Fibroblast of villous mesenchyme (primary cell): ENCODE measurements around the gene MYPN. TPM values are rescaled to one million over a fixed set of nuclear protein-coding genes. Genes with fewer than 3 reads are reported as not detected.

ENCODE experiments used
- DNase-seq: peaks from one replicate; pipeline ENCODE4 v3.0.0-alpha.2; 2010; ENCODE audit warnings: low read depth
- H3K4me3 ChIP-seq: 2 replicates; pipeline ENCODE4 v1.5.1; 2011; ENCODE audit warnings: low read depth, mild to moderate bottlenecking, low read length
- total RNA-seq: library from RNA; depleted of rRNA; stranded (reverse); fragments of >200 nt; gene quantifications from 2 replicates; pipeline ENCODE4 v1.2.3, GENCODE V29; 2012
- TF ChIP-seq, protein P1 (sequence below): IDR thresholded peaks from 2 replicates; pipeline ENCODE4 v1.5.1; 2012; ENCODE audit warnings: low read depth, mild to moderate bottlenecking, low read length; ENCODE audit not compliant: insufficient read depth

Gene MYPN
- total RNA-seq, 1 donor, result 18.6 TPM

DNA sequence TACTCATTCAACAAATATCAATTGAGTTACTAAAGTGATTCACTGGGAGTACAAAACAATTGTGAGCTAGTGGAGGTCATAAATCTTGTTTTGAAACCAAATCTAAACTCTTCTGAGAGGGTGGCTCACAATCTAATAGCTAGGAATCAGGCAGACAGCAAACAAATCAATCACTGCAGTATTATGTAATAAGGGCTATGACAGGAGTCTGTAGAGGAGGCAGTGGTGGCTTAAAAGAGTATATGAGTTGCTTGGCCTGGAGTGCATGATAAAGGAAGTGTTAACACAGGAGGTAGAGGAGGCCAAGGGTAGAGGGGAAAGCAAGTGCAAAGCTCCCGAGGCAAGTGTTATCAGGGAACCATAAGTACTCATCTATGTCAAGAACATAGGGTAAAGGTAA, 16.5 kb downstream of the MYPN start:
- TF ChIP-seq, protein P1, sequence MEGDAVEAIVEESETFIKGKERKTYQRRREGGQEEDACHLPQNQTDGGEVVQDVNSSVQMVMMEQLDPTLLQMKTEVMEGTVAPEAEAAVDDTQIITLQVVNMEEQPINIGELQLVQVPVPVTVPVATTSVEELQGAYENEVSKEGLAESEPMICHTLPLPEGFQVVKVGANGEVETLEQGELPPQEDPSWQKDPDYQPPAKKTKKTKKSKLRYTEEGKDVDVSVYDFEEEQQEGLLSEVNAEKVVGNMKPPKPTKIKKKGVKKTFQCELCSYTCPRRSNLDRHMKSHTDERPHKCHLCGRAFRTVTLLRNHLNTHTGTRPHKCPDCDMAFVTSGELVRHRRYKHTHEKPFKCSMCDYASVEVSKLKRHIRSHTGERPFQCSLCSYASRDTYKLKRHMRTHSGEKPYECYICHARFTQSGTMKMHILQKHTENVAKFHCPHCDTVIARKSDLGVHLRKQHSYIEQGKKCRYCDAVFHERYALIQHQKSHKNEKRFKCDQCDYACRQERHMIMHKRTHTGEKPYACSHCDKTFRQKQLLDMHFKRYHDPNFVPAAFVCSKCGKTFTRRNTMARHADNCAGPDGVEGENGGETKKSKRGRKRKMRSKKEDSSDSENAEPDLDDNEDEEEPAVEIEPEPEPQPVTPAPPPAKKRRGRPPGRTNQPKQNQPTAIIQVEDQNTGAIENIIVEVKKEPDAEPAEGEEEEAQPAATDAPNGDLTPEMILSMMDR, result no peak
- DNase-seq, result no peak

DNA sequence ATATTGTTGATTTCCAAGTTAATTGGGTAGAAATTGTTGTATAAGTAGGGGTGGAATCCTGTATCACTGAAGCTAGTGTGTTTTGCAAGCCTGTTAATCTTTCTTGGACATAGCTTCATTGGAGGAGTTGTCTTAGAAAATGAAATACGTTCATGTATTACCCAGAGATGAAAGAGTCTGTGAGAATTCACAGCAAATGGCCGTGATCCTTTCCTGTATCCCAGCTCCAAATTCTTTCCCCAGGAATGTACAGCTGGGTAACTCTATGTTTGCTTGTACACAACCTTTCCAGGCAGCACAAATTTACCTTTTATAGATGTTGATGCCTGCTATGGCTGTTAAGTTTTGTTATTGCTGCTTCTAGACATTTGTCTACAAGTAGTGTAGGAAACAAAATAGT, 18.7 kb downstream of the MYPN start:
- no peak for DNase-seq
- TF ChIP-seq, protein P1, result no peak

More for the DNA sequence above, 16.5 kb downstream of the MYPN start:
- no peak overlapping the region for H3K4me3 ChIP-seq

DNA sequence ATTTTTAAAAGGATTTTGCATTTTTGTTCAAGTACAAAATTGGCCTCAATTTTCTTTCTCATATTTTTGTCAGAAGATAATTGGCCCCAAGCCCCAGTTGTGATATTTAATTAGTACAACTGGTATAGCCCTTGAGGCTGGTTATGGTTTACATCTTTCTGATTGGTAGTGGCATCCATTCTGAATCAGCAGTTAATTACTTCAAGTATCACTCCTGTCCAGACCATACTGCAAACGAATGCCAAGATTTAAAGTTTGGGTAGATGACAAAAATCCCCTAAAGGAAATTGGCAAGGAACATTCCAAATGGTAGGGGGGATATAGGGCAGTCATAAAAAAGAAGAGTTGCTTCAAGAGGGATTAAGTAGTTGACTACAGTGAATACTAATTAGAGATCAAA, 23.1 kb downstream of the MYPN start:
- TF ChIP-seq, protein P1, result no peak
- H3K4me3 ChIP-seq, result no peak overlapping the region
- DNase-seq, result no peak

More for the DNA sequence above, 18.7 kb downstream of the MYPN start:
- H3K4me3 ChIP-seq, result no peak overlapping the region

DNA sequence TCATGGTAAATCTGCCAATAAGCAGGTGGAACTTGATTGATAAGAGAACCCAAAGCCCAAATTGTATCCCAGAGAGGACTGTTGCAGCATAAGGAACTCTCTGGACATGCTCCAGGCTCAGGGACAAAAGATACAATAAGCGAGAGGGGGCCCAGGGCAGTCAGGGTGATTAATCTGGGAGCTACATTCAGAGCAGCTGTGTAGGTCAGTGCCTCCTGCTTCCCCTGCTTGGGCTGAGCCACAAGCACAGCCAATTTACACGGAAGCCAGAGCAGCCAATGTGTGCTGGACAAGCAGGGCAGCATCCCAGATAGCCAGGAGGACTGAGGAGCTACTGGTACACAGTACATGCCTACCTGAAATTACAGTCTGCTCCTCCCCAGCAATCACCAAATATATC, 24.2 kb downstream of the MYPN start:
- no peak overlapping the region for H3K4me3 ChIP-seq
- DNase-seq, result no peak
- TF ChIP-seq, protein P1, result no peak

DNA sequence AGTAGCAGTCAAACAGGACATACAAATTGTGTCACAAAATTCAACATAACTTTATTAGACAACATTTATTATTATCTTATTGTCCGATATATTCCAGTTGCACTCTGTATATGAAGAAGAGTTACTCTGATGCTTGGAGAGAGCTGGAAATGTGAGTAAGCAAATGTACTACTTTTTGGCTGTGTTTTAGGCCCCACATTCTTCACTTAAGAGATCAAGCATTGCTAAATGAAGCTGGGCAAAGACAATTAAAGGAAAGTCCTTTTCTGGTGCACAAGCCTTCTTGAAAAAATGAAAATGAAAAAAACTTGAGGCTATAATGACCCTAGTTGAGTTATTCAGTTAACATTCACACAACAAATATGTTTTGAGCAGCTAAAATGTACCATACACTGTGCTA, 26.1 kb downstream of the MYPN start:
- no peak overlapping the region for H3K4me3 ChIP-seq
- no peak for DNase-seq
- TF ChIP-seq, protein P1, result no peak

DNA sequence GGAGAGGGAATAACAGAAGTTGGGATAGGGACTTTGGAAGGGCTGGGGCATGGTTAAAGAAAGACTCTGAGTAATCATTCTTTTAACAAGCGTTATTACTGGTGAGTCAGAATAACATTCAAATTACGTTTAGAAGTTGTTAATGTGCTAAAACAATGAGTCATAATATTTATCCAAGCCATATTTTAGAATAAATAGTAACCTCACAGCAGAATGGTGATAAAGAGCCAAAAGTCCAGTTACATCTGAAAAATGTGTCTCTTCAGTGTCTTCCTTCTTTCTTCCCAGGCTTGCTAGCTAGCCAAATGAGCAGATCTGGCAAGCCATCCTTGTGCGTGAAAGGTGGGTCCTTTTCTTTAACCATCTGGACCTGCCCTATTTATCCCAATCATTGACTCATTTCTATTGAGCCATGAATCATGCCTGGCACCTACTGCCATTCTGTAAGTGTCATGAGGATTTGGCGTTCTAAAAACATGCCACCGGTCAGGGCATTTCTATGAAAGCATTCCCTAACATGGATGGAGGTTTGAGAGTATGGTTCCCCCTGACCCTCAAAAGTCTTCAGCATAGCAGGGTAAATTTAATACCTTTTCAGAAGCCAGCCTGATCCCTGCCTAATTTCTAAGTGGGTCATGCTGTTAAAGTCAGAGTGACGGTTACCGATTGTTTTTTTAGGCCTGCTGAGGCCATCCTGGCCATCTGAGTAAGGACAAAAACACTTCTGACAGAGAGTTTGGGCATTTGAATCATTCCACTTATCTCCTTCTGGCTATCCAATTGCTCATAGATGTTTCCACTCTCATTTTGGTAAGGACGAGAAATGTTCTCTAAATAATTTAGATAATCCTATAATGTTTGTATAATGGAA, 26.9 kb downstream of the MYPN start:
- peak; percentile 75 for DNase-seq
- H3K4me3 ChIP-seq, result no peak overlapping the region
- TF ChIP-seq, protein P1, result no peak
